ENCODE data around the gene RBM17. TPM values are rescaled to one million over a fixed set of nuclear protein-coding genes. Genes with fewer than 3 reads are reported as not detected.

Gene RBM17
- total and polyA plus RNA-seq, 2 of the 13 experiments (the other 11 are each of a cell fraction or from before 2014, with no cell fraction given) = 30.7 to 77.5 TPM

DNA sequence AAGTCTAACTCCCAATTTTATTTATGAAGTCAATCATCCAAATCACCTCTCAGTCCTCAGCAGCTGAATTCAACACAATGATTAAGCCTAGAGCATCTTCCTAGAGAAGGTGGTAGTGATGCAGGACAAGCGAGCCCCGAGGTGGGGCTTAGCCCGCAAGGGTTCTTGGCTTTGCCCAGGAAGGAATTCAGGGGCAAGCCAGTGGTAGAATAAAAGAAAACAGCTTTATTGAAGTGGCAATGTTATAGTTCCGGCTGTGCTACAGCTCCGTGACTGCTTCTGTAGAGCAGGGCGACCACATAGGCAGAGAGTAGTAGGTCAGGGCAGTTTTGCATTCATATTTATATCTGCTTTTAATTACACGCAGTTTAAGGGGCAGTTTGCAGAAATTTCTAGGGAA is 44.8 kb upstream of the RBM17 start:
- DNase-seq (ENCODE audit: low spot score) = no peak
- ChIA-PET POLR2A (no interaction called here), CTCF (ENCODE audit: low intra/inter-chr PET ratio, low total read pairs) (no interaction called here)
- H3K4me1 ChIP-seq (ENCODE audit: insufficient read depth, low read length) = no peaks in the 10 kb centered on the region
- H3K27me3 ChIP-seq (ENCODE audit: control insufficient read depth in 1 of 2, insufficient read depth in 2 of 2, low read length in 2 of 2) = peaks cover 1 to 15% of the 10 kb centered on the region in 2 experiments; a peak in 3 of 5 replicates
- no peaks in the 10 kb centered on the region for H4K20me1 ChIP-seq (ENCODE audit: insufficient read depth, low read length)
- H2AFZ ChIP-seq (ENCODE audit: low read length) = no peak overlapping the region
- no peak overlapping the region for H3K27ac ChIP-seq (ENCODE audit: extremely low read length, insufficient read depth, low read length)
- 38% methylated on average over 7 of the region's 7 CpGs for WGBS (ENCODE audit: low lambda C conversion rate)
- no peaks in the 10 kb centered on the region for H3K9me3 ChIP-seq (ENCODE audit: low read length)
- H3K4me3 ChIP-seq (replicated peaks in 1 of 3; ENCODE audit: insufficient read depth in 1 of 3, low read depth in 2 of 3, low read length in 3 of 3) = no peak overlapping the region
- H3K79me2 ChIP-seq (ENCODE audit: insufficient read depth, low read length) = no peaks in the 10 kb centered on the region
- no peak overlapping the region for H3K9ac ChIP-seq (ENCODE audit: insufficient read depth, low read depth, low read length)
- in situ Hi-C loops (cut with HindIII; ENCODE audit: extremely low pct_ligation_motif_present, low pct_unique_long_range_greater_than_20kb) (no loop called here), intact Hi-C loops (cut with micrococcal nuclease; ENCODE audit: unreplicated experiment) (no loop called here)
- FAIRE-seq = no peak
- BruUV-seq (replicated peaks) = no TSS peak
- no peaks in the 10 kb centered on the region for H3K36me3 ChIP-seq (replicated peaks in 1 of 2; ENCODE audit: control insufficient read depth in 1 of 2, insufficient read depth in 2 of 2, low read length in 2 of 2)
- H3K4me2 ChIP-seq (ENCODE audit: low read depth, low read length) = no peak overlapping the region
- TF ChIP-seq ZNF20 (CRISPR knock-in tag; IDR thresholded peaks at IDR 0.05) = no peak
- no peak for TF ChIP-seq PCBP1 (IDR thresholded peaks at IDR 0.05; ENCODE audit: borderline replicate concordance, low read depth, low read length)
- TF ChIP-seq MED13 (CRISPR knock-in tag; IDR thresholded peaks at IDR 0.05) = no peak
- TF ChIP-seq JDP2 (CRISPR knock-in tag; IDR thresholded peaks at IDR 0.05; ENCODE audit: borderline replicate concordance) = no peak
- TF ChIP-seq ZNF574 (CRISPR knock-in tag; IDR thresholded peaks at IDR 0.05) = no peak
- TF ChIP-seq MTERF4 (CRISPR knock-in tag; IDR thresholded peaks at IDR 0.05) = no peak
- TF ChIP-seq ZNF589 (CRISPR knock-in tag; conservative IDR thresholded peaks at IDR 0.05) = no peak
- TF ChIP-seq RERE (CRISPR knock-in tag; IDR thresholded peaks at IDR 0.05; ENCODE audit: low read depth) = no peak
- TF ChIP-seq ZNF205 (CRISPR knock-in tag; IDR thresholded peaks at IDR 0.05) = no peak
- TF ChIP-seq SIX4 (CRISPR knock-in tag; IDR thresholded peaks at IDR 0.05) = no peak
- TF ChIP-seq HNF4G (IDR thresholded peaks at IDR 0.05; ENCODE audit: borderline replicate concordance, low read depth, low read length) = no peak
- no peak for TF ChIP-seq HNF4G (CRISPR knock-in tag; IDR thresholded peaks at IDR 0.05; ENCODE audit: borderline replicate concordance, low read depth)
- no peak for TF ChIP-seq AHR (CRISPR knock-in tag; IDR thresholded peaks at IDR 0.05)
- TF ChIP-seq AKAP8 (CRISPR knock-in tag; IDR thresholded peaks at IDR 0.05) = no peak
- ATAC-seq = no peak

Measured in HepG2 (cell line).